ENCODE measurements around the gene OOSP3. TPM values are rescaled to one million over a fixed set of nuclear protein-coding genes. Genes with fewer than 3 reads are reported as not detected.

The OOSP3 gene
- total RNA-seq, 4 donors from 2014 or later: not detected

DNA sequence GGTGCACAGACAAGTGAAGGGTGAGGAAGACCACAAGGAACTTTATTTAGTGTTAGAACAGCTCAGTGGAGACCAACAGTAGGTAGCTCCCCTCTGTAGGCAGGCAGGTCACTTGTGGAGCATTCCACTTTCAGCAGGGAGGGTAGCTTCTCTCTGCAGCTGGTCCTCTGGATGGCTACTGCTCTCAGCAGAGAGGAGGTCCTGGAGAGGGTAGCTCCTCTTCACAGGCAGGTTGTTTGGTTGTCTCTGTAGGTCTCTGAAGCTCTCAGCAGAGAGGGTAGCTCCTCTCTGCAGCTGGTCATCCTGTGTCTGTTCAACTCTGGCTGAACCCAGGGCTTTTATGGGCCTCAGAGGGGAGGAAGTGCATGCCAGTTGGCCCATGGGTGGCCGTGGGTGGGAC lies 53.1 kb downstream of the OOSP3 start:
- TF ChIP-seq EP300 (IDR thresholded peaks at IDR 0.05): no peak
- TF ChIP-seq, protein P1, sequence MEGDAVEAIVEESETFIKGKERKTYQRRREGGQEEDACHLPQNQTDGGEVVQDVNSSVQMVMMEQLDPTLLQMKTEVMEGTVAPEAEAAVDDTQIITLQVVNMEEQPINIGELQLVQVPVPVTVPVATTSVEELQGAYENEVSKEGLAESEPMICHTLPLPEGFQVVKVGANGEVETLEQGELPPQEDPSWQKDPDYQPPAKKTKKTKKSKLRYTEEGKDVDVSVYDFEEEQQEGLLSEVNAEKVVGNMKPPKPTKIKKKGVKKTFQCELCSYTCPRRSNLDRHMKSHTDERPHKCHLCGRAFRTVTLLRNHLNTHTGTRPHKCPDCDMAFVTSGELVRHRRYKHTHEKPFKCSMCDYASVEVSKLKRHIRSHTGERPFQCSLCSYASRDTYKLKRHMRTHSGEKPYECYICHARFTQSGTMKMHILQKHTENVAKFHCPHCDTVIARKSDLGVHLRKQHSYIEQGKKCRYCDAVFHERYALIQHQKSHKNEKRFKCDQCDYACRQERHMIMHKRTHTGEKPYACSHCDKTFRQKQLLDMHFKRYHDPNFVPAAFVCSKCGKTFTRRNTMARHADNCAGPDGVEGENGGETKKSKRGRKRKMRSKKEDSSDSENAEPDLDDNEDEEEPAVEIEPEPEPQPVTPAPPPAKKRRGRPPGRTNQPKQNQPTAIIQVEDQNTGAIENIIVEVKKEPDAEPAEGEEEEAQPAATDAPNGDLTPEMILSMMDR (IDR thresholded peaks at IDR 0.05): no peak
- no peak for TF ChIP-seq POLR2A (IDR thresholded peaks at IDR 0.05)
- no peak overlapping the region for H3K27ac ChIP-seq
- H3K4me1 ChIP-seq: no peaks in the 10 kb centered on the region
- 75 to 79% methylated on average over 1 of the region's 1 CpG for WGBS, 2 donors
- H3K27me3 ChIP-seq: no peaks in the 10 kb centered on the region
- no peaks in the 10 kb centered on the region for H3K36me3 ChIP-seq
- no peak overlapping the region for H3K4me3 ChIP-seq
- H3K9me3 ChIP-seq: peaks cover 0 to 11% (median 0%) of the 10 kb centered on the region in 4 donors
- no peak for DNase-seq (ENCODE audit: low spot score in 2 of 2)

DNA sequence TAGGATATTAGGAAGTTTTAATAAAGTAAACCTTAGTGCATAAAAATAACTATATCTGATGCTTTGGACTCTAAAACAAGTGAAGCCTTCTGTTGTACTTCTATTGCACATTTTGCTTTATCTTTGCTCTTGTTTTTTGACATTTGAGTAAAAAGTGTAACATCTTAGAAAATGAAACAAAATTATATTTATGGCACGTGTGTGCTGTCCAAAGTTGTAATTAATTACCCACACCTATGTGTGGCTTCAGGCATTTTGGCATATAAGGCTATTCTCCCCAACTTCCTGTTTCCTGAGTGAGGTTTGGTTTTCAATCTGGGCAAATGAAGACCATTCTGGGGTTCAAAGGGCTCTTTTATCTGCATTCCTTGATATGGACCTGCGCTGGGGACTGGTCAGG lies 59.5 kb downstream of the OOSP3 start, which contains the start of gene OOSP1:
Gene OOSP1, plus strand, starts transcription at position 301 of the 400 bp plus-strand sequence. Its CDS starts 23 bp downstream, at position 324.
- WGBS, 2 donors: 59 to 64% methylated on average over 2 of the region's 2 CpGs

DNA sequence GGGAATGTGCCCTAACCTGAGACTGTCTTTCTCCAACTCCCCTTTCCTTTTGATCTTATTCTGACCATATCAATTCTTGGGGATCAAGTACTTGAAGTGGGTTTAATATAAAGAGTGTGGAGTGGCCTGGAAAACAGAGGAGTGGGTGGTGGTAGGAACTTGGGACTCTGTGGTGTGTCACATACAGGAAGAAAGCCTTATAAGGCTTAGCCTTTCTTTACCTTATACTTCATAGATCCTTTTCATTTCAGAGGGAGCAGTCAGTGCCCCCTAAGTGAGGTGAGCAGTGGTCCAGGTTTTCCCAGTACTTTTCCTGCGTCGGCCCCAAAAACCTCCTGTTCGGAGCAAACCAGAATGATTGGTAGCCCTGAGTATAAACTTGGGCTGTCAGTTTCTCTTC lies 60.1 kb downstream of the OOSP3 start:
- TF ChIP-seq EP300 (IDR thresholded peaks at IDR 0.05): no peak
- TF ChIP-seq, protein P1 (IDR thresholded peaks at IDR 0.05): no peak
- no peak for TF ChIP-seq POLR2A (IDR thresholded peaks at IDR 0.05)
- 95 to 96% methylated on average over 3 of the region's 3 CpGs for WGBS, 2 donors
- no peak overlapping the region for H3K4me3 ChIP-seq

More for the DNA sequence above, 59.5 kb downstream of the OOSP3 start, which contains the start of gene OOSP1:
- Histone ChIP-seq H3K9me3 (no peaks in the 10 kb centered on the region), H3K36me3 (no peaks in the 10 kb centered on the region), H3K27ac (no peak within 1 kb of the TSS), H3K4me1 (no peaks in the 10 kb centered on the region), H3K27me3 (no peaks in the 10 kb centered on the region), H3K4me3 (no peak within 1 kb of the TSS)
- TF ChIP-seq POLR2A (IDR thresholded peaks at IDR 0.05): no peak
- TF ChIP-seq, protein P1 (IDR thresholded peaks at IDR 0.05): no peak
- no peak for TF ChIP-seq EP300 (IDR thresholded peaks at IDR 0.05)
- no peak for DNase-seq (ENCODE audit: low spot score in 2 of 2)

GRCh38 chr11:59939482-59939881 lies 60.9 kb downstream of the OOSP3 start:
- TF ChIP-seq POLR2A (IDR thresholded peaks at IDR 0.05): no peak
- no peak for TF ChIP-seq EP300 (IDR thresholded peaks at IDR 0.05)
- TF ChIP-seq, protein P1 (IDR thresholded peaks at IDR 0.05): no peak
- Histone ChIP-seq H3K27ac (no peak overlapping the region), H3K4me1 (no peaks in the 10 kb centered on the region), H3K36me3 (no peaks in the 10 kb centered on the region), H3K9me3 (no peaks in the 10 kb centered on the region), H3K27me3 (no peaks in the 10 kb centered on the region), H3K4me3 (no peak overlapping the region)
- WGBS, 2 donors: 81 to 85% methylated on average over 2 of the region's 2 CpGs
- no peak for DNase-seq (ENCODE audit: low spot score in 2 of 2)

More for the DNA sequence above, 60.1 kb downstream of the OOSP3 start:
- H3K27ac ChIP-seq: no peak overlapping the region
- no peak for DNase-seq (ENCODE audit: low spot score in 2 of 2)
- H3K36me3 ChIP-seq: no peaks in the 10 kb centered on the region
- no peaks in the 10 kb centered on the region for H3K4me1 ChIP-seq
- H3K9me3 ChIP-seq: no peaks in the 10 kb centered on the region
- H3K27me3 ChIP-seq: no peaks in the 10 kb centered on the region

GRCh38 chr11:59941091-59941490 lies 62.5 kb downstream of the OOSP3 start:
- 44 to 50% methylated on average over 4 of the region's 4 CpGs for WGBS, 2 donors

More at GRCh38 chr11:59941091-59941490, 62.5 kb downstream of the OOSP3 start:
- Histone ChIP-seq H3K4me3 (no peak overlapping the region), H3K9me3 (no peaks in the 10 kb centered on the region), H3K27ac (no peak overlapping the region), H3K27me3 (no peaks in the 10 kb centered on the region), H3K4me1 (no peaks in the 10 kb centered on the region), H3K36me3 (no peaks in the 10 kb centered on the region)
- no peak for DNase-seq (ENCODE audit: low spot score in 2 of 2)
- TF ChIP-seq POLR2A (IDR thresholded peaks at IDR 0.05) (no peak), EP300 (IDR thresholded peaks at IDR 0.05) (no peak)
- TF ChIP-seq, protein P1 (IDR thresholded peaks at IDR 0.05): no peak

Data from tibial nerve (tissue), 4 donors.